Ovary (tissue), 9 donors: ENCODE data around the gene KCMF1. TPM values are rescaled to one million over a fixed set of nuclear protein-coding genes. Genes with fewer than 3 reads are reported as not detected.

Source experiments
- DNase-seq, 5 donors: peaks; one replicate each; pipeline ENCODE4 v3.0.0-alpha.2; 2019 to 2020
- H3K27ac ChIP-seq, 2 donors: fragments of 200-600 bp; one replicate each; pipeline versions ENCODE4 v1.5.1 to v1.8.0; 2019 to 2022
- H3K27me3 ChIP-seq: fragments of 200-600 bp; one replicate; pipeline ENCODE4 v1.8.0; 2022
- H3K36me3 ChIP-seq: fragments of 200-600 bp; sonication (generic); one replicate; pipeline ENCODE4 v1.5.1; 2019
- H3K4me1 ChIP-seq: one replicate; pipeline ENCODE4 v1.8.1; 2013; ENCODE audit warnings: mild to moderate bottlenecking, moderate library complexity; ENCODE audit not compliant: insufficient read depth
- H3K4me3 ChIP-seq: fragments of 200-600 bp; sonication (generic); one replicate; pipeline ENCODE4 v1.5.1; 2017
- H3K9me3 ChIP-seq, 2 donors: fragments of 200-600 bp in 1 of 2; sonication (generic) in 1 of 2; one replicate each; pipeline versions ENCODE4 v1.5.1 to v1.8.1; 2013 to 2019; ENCODE audit warnings: mild to moderate bottlenecking in 1 of 2, moderate library complexity in 1 of 2
- EP300 ChIP-seq: sonication (generic); formaldehyde crosslinking; IDR thresholded peaks from one replicate; pipeline ENCODE4 v1.6.1; 2017; ENCODE audit warnings: antibody characterized with exemption
- POLR2A ChIP-seq: fragments of 450-650 bp; IDR thresholded peaks from one replicate; pipeline ENCODE4 v1.6.1; 2017; ENCODE audit warnings: antibody characterized with exemption, mild to moderate bottlenecking, moderate library complexity
- WGBS, 3 donors: extraction: QIAGEN DNeasy Blood & Tissue Kit in 1 of 3; methylation state at CpG; one replicate each; pipeline versions ENCODE4 v1.1.5 to v1.1.7; 2013 to 2017; 5-methylcytosine and 5-hydroxymethylcytosine counted together
- intact Hi-C, 4 donors: fragments of 100-400 bp; cut with DNase I; formaldehyde crosslinking; loops; one replicate each; pipeline versions ENCODE4 v1.11.0 to v1.15.1; 2022 to 2023
- polyA plus RNA-seq, 2 donors: library from polyadenylated mRNA; stranded (reverse); fragments of 200-250 nt in 1 of 2; fragments of 350-450 nt in 1 of 2; fragmentation: Illumina TruSeq in 1 of 2; extraction: RNeasy Lipid Tissue Mini Kit (QIAGEN cat#74804) in 1 of 2; gene quantifications; one replicate each; pipeline ENCODE4 v1.2.3, GENCODE V29; 2013 to 2014
- total RNA-seq, 7 donors: library from RNA; depleted of rRNA in 2 of 7; stranded (reverse); fragments of >200 nt in 2 of 7; fragmentation: NEBNext Ultra II Directional in 3 of 7; extraction: Animal tissue kit (Norgen Biotek cat#: 25700) in 3 of 7; gene quantifications; one replicate each; pipeline versions ENCODE4 v1.1.0 to v1.2.4, GENCODE V29; 2016 to 2023
- TF ChIP-seq, protein P1 (sequence below), 3 donors: fragments of 450-650 bp in 2 of 3; fragments of 200-600 bp in 1 of 3; IDR thresholded peaks; one replicate each; pipeline versions ENCODE4 v1.5.1 to v1.8.0; 2016 to 2022; ENCODE audit warnings: antibody characterized with exemption in 3 of 3, mild to moderate bottlenecking in 1 of 3
- donor health status: DM: no; HTN: no; CAD: no; lungs with moderate emphysema.
- donor health status: DM: no; HTN: no; CAD: no.
- donor health status: Bipolar disorder and iron deficiency.
- donor health status: DM: yes; HTN: yes; CAD: no.
- donor health status: DM: no; HTN: no; CAD: no.
- donor health status: DM: yes; HTN: yes; CAD: no.

Gene KCMF1
- total and polyA plus RNA-seq, 9 donors, result 21.9 to 58.7 (median 53.3) TPM

DNA sequence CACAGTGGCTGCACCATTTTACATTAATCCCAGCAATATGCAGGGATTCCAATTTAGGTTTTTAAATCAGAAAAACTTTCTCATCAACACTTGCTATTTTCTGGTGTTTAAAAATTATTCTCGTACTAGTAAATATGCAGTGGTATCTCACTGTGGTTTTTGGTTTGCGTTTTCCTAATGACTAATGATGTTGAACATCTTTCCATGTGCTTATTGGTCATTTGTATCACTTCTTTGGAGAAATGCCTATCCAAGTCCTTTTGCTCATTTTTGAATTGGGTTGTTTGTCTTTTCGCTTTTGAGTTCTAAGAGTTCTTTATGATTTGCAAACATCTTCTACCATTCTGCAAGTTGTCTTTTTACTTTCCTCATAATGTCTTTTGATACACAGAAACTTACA lies 100.1 kb downstream of the KCMF1 start:
- TF ChIP-seq, protein P1, sequence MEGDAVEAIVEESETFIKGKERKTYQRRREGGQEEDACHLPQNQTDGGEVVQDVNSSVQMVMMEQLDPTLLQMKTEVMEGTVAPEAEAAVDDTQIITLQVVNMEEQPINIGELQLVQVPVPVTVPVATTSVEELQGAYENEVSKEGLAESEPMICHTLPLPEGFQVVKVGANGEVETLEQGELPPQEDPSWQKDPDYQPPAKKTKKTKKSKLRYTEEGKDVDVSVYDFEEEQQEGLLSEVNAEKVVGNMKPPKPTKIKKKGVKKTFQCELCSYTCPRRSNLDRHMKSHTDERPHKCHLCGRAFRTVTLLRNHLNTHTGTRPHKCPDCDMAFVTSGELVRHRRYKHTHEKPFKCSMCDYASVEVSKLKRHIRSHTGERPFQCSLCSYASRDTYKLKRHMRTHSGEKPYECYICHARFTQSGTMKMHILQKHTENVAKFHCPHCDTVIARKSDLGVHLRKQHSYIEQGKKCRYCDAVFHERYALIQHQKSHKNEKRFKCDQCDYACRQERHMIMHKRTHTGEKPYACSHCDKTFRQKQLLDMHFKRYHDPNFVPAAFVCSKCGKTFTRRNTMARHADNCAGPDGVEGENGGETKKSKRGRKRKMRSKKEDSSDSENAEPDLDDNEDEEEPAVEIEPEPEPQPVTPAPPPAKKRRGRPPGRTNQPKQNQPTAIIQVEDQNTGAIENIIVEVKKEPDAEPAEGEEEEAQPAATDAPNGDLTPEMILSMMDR (IDR thresholded peaks at IDR 0.05), result no peak
- no peak for TF ChIP-seq POLR2A
- TF ChIP-seq EP300, result no peak
- DNase-seq, result no peak

DNA sequence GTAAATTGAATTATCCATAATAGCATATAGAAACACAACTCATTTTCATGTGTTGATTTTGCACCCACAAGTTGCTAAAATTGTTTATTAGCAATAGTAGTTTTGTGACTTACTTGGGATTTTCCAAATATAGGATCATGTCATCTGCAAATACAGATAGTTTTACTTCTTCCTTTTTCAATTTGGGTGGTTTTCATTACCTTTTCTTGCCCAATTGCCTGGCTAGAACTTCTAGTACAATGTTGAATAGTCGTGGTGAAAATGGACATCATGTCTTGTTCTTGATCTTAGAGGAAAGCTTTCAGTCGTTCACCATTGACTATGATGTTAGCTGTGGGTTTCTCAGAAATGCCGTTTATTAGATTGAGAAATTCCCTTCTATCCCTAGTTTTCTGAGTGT lies 102.1 kb downstream of the KCMF1 start:
- Histone ChIP-seq H3K27me3 (no peaks in the 10 kb centered on the region), H3K36me3 (no peaks in the 10 kb centered on the region), H3K9me3 (no peaks in the 10 kb centered on the region), H3K4me1 (no peaks in the 10 kb centered on the region), H3K4me3 (no peak overlapping the region), H3K27ac (no peak overlapping the region)
- intact Hi-C loops, result no loop called here
- WGBS, 3 donors, result 76 to 89% (median 80%) methylated on average over 3 of the region's 3 CpGs
- no peak for DNase-seq
- TF ChIP-seq EP300 (no peak), POLR2A (no peak)
- TF ChIP-seq, protein P1 (IDR thresholded peaks at IDR 0.05), result no peak

More for the DNA sequence above, 100.1 kb downstream of the KCMF1 start:
- no peak overlapping the region for H3K4me3 ChIP-seq
- WGBS, 3 donors, result 16 to 35% (median 19%) methylated on average over 3 of the region's 3 CpGs
- H3K27ac ChIP-seq, result no peak overlapping the region
- no peaks in the 10 kb centered on the region for H3K4me1 ChIP-seq
- H3K9me3 ChIP-seq, result no peaks in the 10 kb centered on the region
- no peaks in the 10 kb centered on the region for H3K27me3 ChIP-seq
- no peaks in the 10 kb centered on the region for H3K36me3 ChIP-seq
- intact Hi-C loops, result no loop called here

DNA sequence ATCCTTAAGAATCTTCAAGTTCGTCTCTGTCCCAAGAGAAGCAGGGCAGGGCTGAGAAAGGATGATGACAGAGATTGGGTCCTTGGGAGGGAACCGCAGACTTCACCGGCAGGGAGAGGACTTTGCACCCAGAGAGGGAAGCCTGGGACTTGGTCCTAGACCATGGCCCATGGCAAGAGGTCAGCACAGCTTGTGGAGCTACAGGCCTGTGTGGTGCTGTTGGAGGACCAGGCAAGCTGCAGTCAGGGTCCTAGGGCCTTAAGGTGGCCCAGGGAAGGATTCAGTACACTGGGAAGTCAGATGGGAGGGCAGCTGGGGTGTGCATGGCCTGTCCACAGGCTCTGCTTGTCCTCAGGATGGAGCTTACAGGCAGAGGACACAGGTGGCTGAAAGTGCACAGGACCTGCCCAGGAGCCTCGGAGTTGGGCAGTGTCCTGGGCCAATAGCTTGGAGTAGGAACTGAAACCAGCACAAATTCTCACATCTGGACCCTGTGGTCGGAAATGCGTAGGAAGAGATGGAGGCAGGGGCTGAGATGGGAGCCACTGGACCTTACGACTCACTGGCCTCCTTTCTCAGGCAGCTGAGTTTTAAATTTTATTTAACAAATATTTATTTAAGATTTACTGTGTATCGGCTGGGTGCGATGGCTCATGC lies 105.8 kb downstream of the KCMF1 start:
- TF ChIP-seq, protein P1 (IDR thresholded peaks at IDR 0.05), result no peak
- TF ChIP-seq POLR2A, result no peak
- TF ChIP-seq EP300, result no peak
- peaks cover 0 to 5% of the 10 kb centered on the region in 2 donors for H3K9me3 ChIP-seq
- 89 to 95% (median 91%) methylated on average over 9 of the region's 9 CpGs for WGBS, 3 donors
- no peaks in the 10 kb centered on the region for H3K4me1 ChIP-seq
- no peak overlapping the region for H3K27ac ChIP-seq
- H3K4me3 ChIP-seq, result no peak overlapping the region
- H3K36me3 ChIP-seq, result no peaks in the 10 kb centered on the region
- intact Hi-C loops, result no loop called here
- DNase-seq, result no peak
- no peaks in the 10 kb centered on the region for H3K27me3 ChIP-seq

DNA sequence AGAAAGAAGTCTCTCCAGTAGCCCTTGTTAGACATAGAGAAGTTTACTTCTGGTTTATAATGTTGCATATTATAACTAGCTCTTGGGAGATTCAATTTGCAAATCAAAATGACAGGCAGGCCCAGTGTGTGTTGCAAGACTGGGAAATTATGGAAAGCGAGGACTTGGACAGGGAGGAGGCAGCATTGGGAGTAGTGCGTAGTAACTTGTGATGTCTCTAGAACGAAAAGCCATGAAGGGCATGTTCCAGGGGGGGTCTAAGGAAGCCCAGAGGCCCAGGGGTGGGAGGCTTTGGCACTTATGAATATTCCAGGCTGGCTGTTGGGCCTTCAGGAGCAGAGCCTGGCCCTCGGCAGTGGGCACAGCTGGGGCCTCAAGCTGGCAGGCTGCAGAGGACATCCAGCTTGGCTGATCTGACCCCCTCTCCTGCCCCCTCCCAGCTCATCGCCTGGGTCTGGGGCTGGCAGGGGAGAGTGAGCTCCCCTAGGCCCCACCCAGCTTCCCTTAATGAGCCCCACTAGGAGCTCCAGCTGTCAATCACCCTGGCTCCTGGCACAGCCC lies 107.0 kb downstream of the KCMF1 start:
- no peak for DNase-seq
- no peaks in the 10 kb centered on the region for H3K27me3 ChIP-seq
- H3K4me1 ChIP-seq, result no peaks in the 10 kb centered on the region
- no peak overlapping the region for H3K27ac ChIP-seq
- no peak for TF ChIP-seq POLR2A
- no peak for TF ChIP-seq EP300
- TF ChIP-seq, protein P1 (IDR thresholded peaks at IDR 0.05), result no peak
- H3K4me3 ChIP-seq, result no peak overlapping the region
- peaks cover 0 to 5% of the 10 kb centered on the region in 2 donors for H3K9me3 ChIP-seq
- no peaks in the 10 kb centered on the region for H3K36me3 ChIP-seq
- intact Hi-C loops, result no loop called here
- WGBS, 3 donors, result 78 to 81% (median 81%) methylated on average over 5 of the region's 5 CpGs
